H1 (cell line): Measurements from ENCODE around the gene EPN3.

Source experiments
- EZH2 ChIP-seq: fragments of 200-600 bp; sonication (generic); IDR thresholded peaks from 2 replicates; pipeline ENCODE4 v1.7.1; 2012; ENCODE audit warnings: low read depth, mild to moderate bottlenecking, moderate library complexity, low read length, inconsistent platforms; ENCODE audit not compliant: severe bottlenecking
- JUN ChIP-seq: IDR thresholded peaks from 2 replicates; pipeline ENCODE4 v1.6.1; 2011; ENCODE audit warnings: low read depth, mild to moderate bottlenecking, improper control_type of control experiment, low read length
- POLR2A ChIP-seq, 2 experiments: IDR thresholded peaks; 1 replicate in 1 of 2; 2 replicates in 1 of 2; pipeline ENCODE4 v1.6.1; 2011; ENCODE audit warnings: low read depth in 2 of 2, low read length in 2 of 2, mild to moderate bottlenecking in 2 of 2; ENCODE audit errors: control extremely low read depth in 1 of 2
- TF ChIP-seq, protein P1 (sequence below), 3 experiments: IDR thresholded peaks; 1 replicate in 2 of 3; 2 replicates in 1 of 3; pipeline versions ENCODE4 v1.5.1 to v1.6.1; 2011; ENCODE audit warnings: low read length in 3 of 3, mild to moderate bottlenecking in 3 of 3, inconsistent platforms in 2 of 3, low read depth in 1 of 3, moderate library complexity in 1 of 3; ENCODE audit not compliant: insufficient read depth in 1 of 3; ENCODE audit errors: control extremely low read depth in 1 of 3

DNA sequence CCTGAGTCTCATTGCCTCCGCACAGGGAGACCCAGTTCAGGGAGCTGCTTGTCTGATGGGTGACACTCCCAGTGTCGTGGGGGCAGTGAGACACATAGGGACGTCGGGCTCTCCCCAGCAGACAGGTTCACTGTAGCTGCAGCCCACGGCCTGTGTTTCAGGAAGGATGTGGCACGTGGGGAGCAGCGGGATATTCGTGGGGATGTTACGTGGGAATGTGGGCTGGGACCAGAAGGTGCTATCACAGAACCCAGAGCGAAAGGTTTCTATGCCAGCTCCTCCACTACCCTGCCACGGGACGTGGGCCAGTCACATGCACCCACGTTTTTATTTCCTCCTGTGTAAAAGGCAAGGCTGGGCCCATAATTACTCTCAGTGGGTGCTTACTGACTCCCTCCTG is 44.3 kb downstream of the EPN3 start:
- TF ChIP-seq, protein P1, sequence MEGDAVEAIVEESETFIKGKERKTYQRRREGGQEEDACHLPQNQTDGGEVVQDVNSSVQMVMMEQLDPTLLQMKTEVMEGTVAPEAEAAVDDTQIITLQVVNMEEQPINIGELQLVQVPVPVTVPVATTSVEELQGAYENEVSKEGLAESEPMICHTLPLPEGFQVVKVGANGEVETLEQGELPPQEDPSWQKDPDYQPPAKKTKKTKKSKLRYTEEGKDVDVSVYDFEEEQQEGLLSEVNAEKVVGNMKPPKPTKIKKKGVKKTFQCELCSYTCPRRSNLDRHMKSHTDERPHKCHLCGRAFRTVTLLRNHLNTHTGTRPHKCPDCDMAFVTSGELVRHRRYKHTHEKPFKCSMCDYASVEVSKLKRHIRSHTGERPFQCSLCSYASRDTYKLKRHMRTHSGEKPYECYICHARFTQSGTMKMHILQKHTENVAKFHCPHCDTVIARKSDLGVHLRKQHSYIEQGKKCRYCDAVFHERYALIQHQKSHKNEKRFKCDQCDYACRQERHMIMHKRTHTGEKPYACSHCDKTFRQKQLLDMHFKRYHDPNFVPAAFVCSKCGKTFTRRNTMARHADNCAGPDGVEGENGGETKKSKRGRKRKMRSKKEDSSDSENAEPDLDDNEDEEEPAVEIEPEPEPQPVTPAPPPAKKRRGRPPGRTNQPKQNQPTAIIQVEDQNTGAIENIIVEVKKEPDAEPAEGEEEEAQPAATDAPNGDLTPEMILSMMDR (IDR thresholded peaks at IDR 0.05; ENCODE audit: control extremely low read depth in 1 of 3, insufficient read depth in 1 of 3, low read depth in 1 of 3, low read length in 3 of 3) = no peak
- TF ChIP-seq JUN (no peak), POLR2A (IDR thresholded peaks at IDR 0.05; ENCODE audit: control extremely low read depth in 1 of 2, low read depth in 2 of 2, low read length in 2 of 2) (no peak), EZH2 (no peak)
